HCT116 (cell line): ENCODE data around the gene SMC6. TPM values are rescaled to one million over a fixed set of nuclear protein-coding genes. Genes with fewer than 3 reads are reported as not detected.

ENCODE experiments used
- ATAC-seq: fragments of 200-7000 bp; cut with Tn5 transposase; 2 replicates; pipeline ENCODE4 v1.9.1; 2020; ENCODE audit warnings: mild to moderate bottlenecking, moderate library complexity
- BruUV-seq: library from RNA; stranded (reverse); fragments of 400-500 nt; replicated peaks from 2 replicates; lab custom pipeline; 2021; lab: Mats Ljungman, UMichigan
- CTCF ChIA-PET: fragments of 300-600 bp; sonication (Branson Sonifier 250); formaldehyde crosslinking; loops from one replicate; lab custom pipeline; 2021; ENCODE audit warnings: antibody characterized with exemption; lab: Charles Lee
- POLR2A ChIA-PET: fragments of 300-600, 350-600 bp; sonication (Branson Sonifier 250); formaldehyde crosslinking; loops from one replicate; lab custom pipeline; 2021; ENCODE audit warnings: antibody characterized with exemption; lab: Charles Lee
- RAD21 ChIA-PET, 2 experiments: fragments of 300-600 bp; sonication (Branson Sonifier 250); formaldehyde crosslinking; loops; one replicate each; lab custom pipeline; 2023; ENCODE audit warnings: low total read pairs in 2 of 2; ENCODE audit not compliant: uncharacterized antibody in 2 of 2, unreplicated experiment in 2 of 2, low non-redundant PET in 1 of 2; lab: Charles Lee
- DNase-seq: peaks from one replicate; pipeline ENCODE4 v3.0.0-alpha.2; 2010; ENCODE audit warnings: low read depth, low spot score
- H2AFZ ChIP-seq: fragments of 200-600 bp; shearing (Covaris generic), sonication (generic); 2 replicates; pipeline ENCODE4 v1.6.1; 2017; ENCODE audit warnings: low read depth, mixed run types, mixed read lengths, antibody characterized with exemption, low read length; ENCODE audit not compliant: poor library complexity, severe bottlenecking
- H3K27ac ChIP-seq: 2 replicates; pipeline ENCODE4 v1.5.1; 2012; ENCODE audit warnings: low read depth, low read length
- H3K27me3 ChIP-seq: fragments of 200-600 bp; sonication (generic); 2 replicates; pipeline ENCODE4 v1.6.1; 2016; ENCODE audit warnings: mixed run types, low read length, mixed read lengths; ENCODE audit not compliant: insufficient read depth
- H3K36me3 ChIP-seq, 2 experiments: fragments of 200-500 bp in 1 of 2; fragments of 200-600 bp in 1 of 2; sonication (Bioruptor generic) in 1 of 2; sonication (generic) in 1 of 2; 2 replicates each; pipeline versions ENCODE4 v1.5.1 to v1.6.1; 2014 to 2016; ENCODE audit warnings: low read length in 2 of 2, inconsistent platforms in 1 of 2, mixed read lengths in 1 of 2, mixed run types in 1 of 2; ENCODE audit not compliant: insufficient read depth in 2 of 2, control insufficient read depth in 1 of 2
- H3K4me1 ChIP-seq, 2 experiments: fragments of 200-600 bp in 1 of 2; sonication (generic) in 1 of 2; 2 replicates each; pipeline versions ENCODE4 v1.5.1 to v1.6.1; 2012 to 2017; ENCODE audit warnings: low read length in 2 of 2, inconsistent platforms in 1 of 2, mild to moderate bottlenecking in 1 of 2, mixed read lengths in 1 of 2, mixed run types in 1 of 2, moderate library complexity in 1 of 2; ENCODE audit not compliant: insufficient read depth in 2 of 2, control insufficient read depth in 1 of 2
- H3K4me2 ChIP-seq: fragments of 200-600 bp; sonication (generic); 2 replicates; pipeline ENCODE4 v1.6.1; 2017; ENCODE audit warnings: mixed run types, low read length, mixed read lengths
- H3K4me3 ChIP-seq, 2 experiments: fragments of 200-600 bp in 1 of 2; sonication (generic) in 1 of 2; replicated peaks in 1 of 2; 2 replicates each; pipeline ENCODE4 v1.5.1; 2011 to 2016; ENCODE audit warnings: low read length in 2 of 2, control low read depth in 1 of 2, low read depth in 1 of 2, mild to moderate bottlenecking in 1 of 2, mixed read lengths in 1 of 2, mixed run types in 1 of 2
- H3K79me2 ChIP-seq: fragments of 200-600 bp; sonication (generic); 2 replicates; pipeline ENCODE4 v1.6.1; 2017; ENCODE audit warnings: mild to moderate bottlenecking, mixed run types, low read length, moderate library complexity, mixed read lengths; ENCODE audit not compliant: insufficient read depth
- H3K9ac ChIP-seq: fragments of 200-600 bp; sonication (generic); 2 replicates; pipeline ENCODE4 v1.6.1; 2016; ENCODE audit warnings: low read length, mixed read lengths
- H3K9me2 ChIP-seq: fragments of 200-600 bp; sonication (generic), shearing (Covaris generic); 2 replicates; pipeline ENCODE4 v1.6.1; 2017; ENCODE audit warnings: mixed run types, mild to moderate bottlenecking, moderate library complexity; ENCODE audit not compliant: insufficient read depth
- H3K9me3 ChIP-seq, 2 experiments: fragments of 200-500 bp in 1 of 2; fragments of 200-600 bp in 1 of 2; sonication (Bioruptor generic) in 1 of 2; sonication (generic) in 1 of 2; 2 replicates each; pipeline ENCODE4 v1.6.1; 2014 to 2017; ENCODE audit warnings: low read length in 2 of 2, mixed read lengths in 2 of 2, inconsistent platforms in 1 of 2, low read depth in 1 of 2, mild to moderate bottlenecking in 1 of 2, mixed run types in 1 of 2, moderate library complexity in 1 of 2; ENCODE audit not compliant: control insufficient read depth in 1 of 2, insufficient read depth in 1 of 2
- H4K20me1 ChIP-seq: fragments of 200-600 bp; sonication (generic), shearing (Covaris generic); 2 replicates; pipeline ENCODE4 v1.6.1; 2017; ENCODE audit warnings: mixed run types, mild to moderate bottlenecking, moderate library complexity; ENCODE audit not compliant: insufficient read depth
- CEBPB ChIP-seq: IDR thresholded peaks from 2 replicates; pipeline ENCODE4 v1.6.1; 2012; ENCODE audit warnings: low read depth
- EGR1 ChIP-seq: IDR thresholded peaks from 2 replicates; pipeline ENCODE4 v1.6.1; 2012; ENCODE audit warnings: low read depth
- ELF1 ChIP-seq: IDR thresholded peaks from 2 replicates; pipeline ENCODE4 v1.6.1; 2012; ENCODE audit warnings: low read depth, borderline replicate concordance
- EZH2phosphoT487 ChIP-seq: fragments of 200-600 bp; IDR thresholded peaks from 2 replicates; pipeline ENCODE4 v1.6.1; 2018; ENCODE audit warnings: antibody characterized with exemption, borderline replicate concordance
- FOSL1 ChIP-seq: IDR thresholded peaks from 2 replicates; pipeline ENCODE4 v1.6.1; 2012; ENCODE audit warnings: low read depth
- JUND ChIP-seq: IDR thresholded peaks from 2 replicates; pipeline ENCODE4 v1.6.1; 2012
- MAX ChIP-seq: IDR thresholded peaks from 2 replicates; pipeline ENCODE4 v1.6.1; 2012
- POLR2A ChIP-seq: IDR thresholded peaks from 2 replicates; pipeline ENCODE4 v1.7.0; 2011; ENCODE audit warnings: borderline replicate concordance; ENCODE audit not compliant: insufficient read depth, insufficient read length; ENCODE audit errors: extremely low read depth
- POLR2AphosphoS5 ChIP-seq: IDR thresholded peaks from 2 replicates; pipeline ENCODE4 v1.6.1; 2011; ENCODE audit warnings: mild to moderate bottlenecking, low read depth, low read length, moderate library complexity
- RAD21 ChIP-seq: IDR thresholded peaks from 2 replicates; pipeline ENCODE4 v1.6.1; 2012; ENCODE audit warnings: low read depth, mild to moderate bottlenecking
- REST ChIP-seq: IDR thresholded peaks from 2 replicates; pipeline ENCODE4 v1.6.1; 2012; ENCODE audit warnings: low read depth
- SIN3A ChIP-seq: IDR thresholded peaks from 2 replicates; pipeline ENCODE4 v1.6.1; 2012; ENCODE audit warnings: low read depth
- SP1 ChIP-seq: IDR thresholded peaks from 2 replicates; pipeline ENCODE4 v1.6.1; 2012; ENCODE audit warnings: low read depth
- TCF7L2 ChIP-seq: IDR thresholded peaks from 2 replicates; pipeline ENCODE4 v1.7.0; 2011; ENCODE audit warnings: borderline replicate concordance, inconsistent platforms; ENCODE audit not compliant: insufficient read depth, insufficient read length; ENCODE audit errors: extremely low read depth
- YY1 ChIP-seq: IDR thresholded peaks from 2 replicates; pipeline ENCODE4 v1.6.1; 2011; ENCODE audit warnings: low read length, low read depth, moderate library complexity, mild to moderate bottlenecking; ENCODE audit not compliant: insufficient replicate concordance; ENCODE audit errors: extremely low read depth
- ZFX ChIP-seq: fragments of 450-650 bp; IDR thresholded peaks from 2 replicates; pipeline ENCODE4 v1.6.1; 2017
- ZNF274 ChIP-seq: fragments of 200-500 bp; sonication (Bioruptor generic); IDR thresholded peaks from 2 replicates; pipeline ENCODE4 v1.6.1; 2014; ENCODE audit warnings: mild to moderate bottlenecking, low read depth, low read length, inconsistent platforms
- intact Hi-C: fragments of 100-400 bp; cut with micrococcal nuclease; formaldehyde crosslinking; loops from 2 replicates; pipeline ENCODE4 v1.10.0; 2022
- total RNA-seq: library from RNA; stranded (reverse); gene quantifications from one replicate; pipeline ENCODE4 v1.2.1, GENCODE V29; 2021; ENCODE audit not compliant: unreplicated experiment
- TF ChIP-seq, protein P1 (sequence below): IDR thresholded peaks from 2 replicates; pipeline ENCODE4 v1.6.1; 2012

The SMC6 gene
- total RNA-seq, 1 experiment from 2014 or later: 26.4 TPM

DNA sequence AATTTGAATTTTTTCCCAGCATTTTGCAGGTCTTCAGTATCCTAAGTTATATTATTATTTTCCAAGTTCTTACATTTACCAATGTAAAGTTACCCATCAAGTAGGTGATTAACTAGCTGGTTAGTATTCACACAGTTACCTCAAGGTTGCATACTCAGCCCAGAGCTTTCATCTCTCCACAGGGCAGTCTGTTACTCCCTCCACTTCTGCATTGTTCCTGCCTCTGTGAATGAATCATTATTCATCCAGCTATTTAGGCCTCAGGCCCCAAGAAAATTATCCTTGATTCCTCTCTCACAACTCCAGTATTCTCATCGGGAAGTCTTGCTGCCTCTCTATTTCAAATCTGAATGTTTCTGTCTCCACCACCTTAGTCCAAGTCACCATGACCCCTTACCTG, 92.2 kb downstream of the SMC6 start:
- no peaks in the 10 kb centered on the region for H3K4me1 ChIP-seq
- BruUV-seq: no TSS peak
- ChIA-PET POLR2A (no interaction called here), CTCF (interaction anchor here (0.6 to 1.7 kb wide), 2 partner anchors 16 to 191 kb away, joined by 3 to 9 read pairs; no protein-coding TSS in a partner anchor), RAD21 (interaction anchor here in 1 of 2 experiments (0.5 kb wide), 1 partner anchor 87 kb away, joined by 4 read pairs; no protein-coding TSS in a partner anchor)
- H3K9me3 ChIP-seq: no peaks in the 10 kb centered on the region
- H3K79me2 ChIP-seq: no peaks in the 10 kb centered on the region
- H3K9me2 ChIP-seq: no peaks in the 10 kb centered on the region
- H3K27ac ChIP-seq: no peak overlapping the region
- no peak overlapping the region for H3K9ac ChIP-seq
- intact Hi-C loops: no loop called here
- H4K20me1 ChIP-seq: no peaks in the 10 kb centered on the region
- no peaks in the 10 kb centered on the region for H3K27me3 ChIP-seq
- no peak overlapping the region for H3K4me3 ChIP-seq
- ATAC-seq (no peak), DNase-seq (no peak)
- H3K36me3 ChIP-seq: peaks cover 11 to 12% of the 10 kb centered on the region in 2 experiments; a peak in 2 of 4 replicates
- no peak for TF ChIP-seq ELF1
- no peak for TF ChIP-seq POLR2A
- TF ChIP-seq SP1: no peak
- H2AFZ ChIP-seq: no peak overlapping the region
- no peak overlapping the region for H3K4me2 ChIP-seq

- H3K4me3 ChIP-seq: no peak overlapping the region
- H3K79me2 ChIP-seq: no peaks in the 10 kb centered on the region
- no TSS peak for BruUV-seq
- no peaks in the 10 kb centered on the region for H3K9me2 ChIP-seq
- peaks cover 4 to 11% of the 10 kb centered on the region in 2 experiments; a peak in 2 of 4 replicates for H3K36me3 ChIP-seq
- H3K9ac ChIP-seq: no peak overlapping the region
- no peaks in the 10 kb centered on the region for H4K20me1 ChIP-seq
- no peak for ATAC-seq
- H3K27me3 ChIP-seq: no peaks in the 10 kb centered on the region
- no peak overlapping the region for H3K27ac ChIP-seq
- DNase-seq: no peak
- ChIA-PET POLR2A (no interaction called here), CTCF (interaction anchor here (1.7 to 2.1 kb wide), 2 partner anchors 11 to 15 kb away, joined by 9 read pairs; no protein-coding TSS in a partner anchor), RAD21 (no interaction called here)
- no peak overlapping the region for H2AFZ ChIP-seq
- H3K9me3 ChIP-seq: no peaks in the 10 kb centered on the region
- H3K4me1 ChIP-seq: no peaks in the 10 kb centered on the region
- intact Hi-C loops: no loop called here
- H3K4me2 ChIP-seq: no peak overlapping the region
- TF ChIP-seq POLR2AphosphoS5: no peak
- no peak for TF ChIP-seq FOSL1
- TF ChIP-seq JUND: no peak
- TF ChIP-seq YY1: no peak
- TF ChIP-seq EZH2phosphoT487: no peak
- TF ChIP-seq REST: no peak
- TF ChIP-seq TCF7L2: no peak
- TF ChIP-seq, protein P1, sequence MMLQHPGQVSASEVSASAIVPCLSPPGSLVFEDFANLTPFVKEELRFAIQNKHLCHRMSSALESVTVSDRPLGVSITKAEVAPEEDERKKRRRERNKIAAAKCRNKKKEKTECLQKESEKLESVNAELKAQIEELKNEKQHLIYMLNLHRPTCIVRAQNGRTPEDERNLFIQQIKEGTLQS: no peak
- no peak for TF ChIP-seq ZNF274
- no peak for TF ChIP-seq RAD21
- no peak for TF ChIP-seq EGR1
- TF ChIP-seq MAX: no peak
- TF ChIP-seq ZFX: no peak
- no peak for TF ChIP-seq CEBPB
- TF ChIP-seq SIN3A: no peak
Observed at GRCh38 chr2:17660219-17660618, 93.4 kb downstream of the SMC6 start.
